Sciatic nerve (tissue), 2 donors: ENCODE results near the gene FBXL2. TPM values are rescaled to one million over a fixed set of nuclear protein-coding genes. Genes with fewer than 3 reads are reported as not detected.
A peak's percentile ranks its signal among the peaks of the same experiment; 100 is the strongest.

Source experiments
- ATAC-seq: fragments of 200-7000 bp; cut with Tn5 transposase; one replicate; pipeline ENCODE4 v1.9.1; 2020; ENCODE audit warnings: mild to moderate bottlenecking, moderate library complexity
- DNase-seq: peaks from one replicate; pipeline ENCODE4 v3.0.0-alpha.2; 2020; ENCODE audit warnings: low spot score
- intact Hi-C: fragments of 100-400 bp; cut with DNase I; formaldehyde crosslinking; loops from one replicate; pipeline ENCODE4 v1.14.2; 2022
- total RNA-seq: library from RNA; stranded (reverse); fragmentation: NEBNext Ultra II Directional; extraction: Animal tissue kit (Norgen Biotek cat#: 25700); gene quantifications from one replicate; pipeline ENCODE4 v1.2.1, GENCODE V29; 2021
- donor health status: DM: no; HTN: no; CAD: no.
- donor health status: DM: no; HTN: no; CAD: no.

The FBXL2 gene
- total RNA-seq, result 22.4 TPM

DNA sequence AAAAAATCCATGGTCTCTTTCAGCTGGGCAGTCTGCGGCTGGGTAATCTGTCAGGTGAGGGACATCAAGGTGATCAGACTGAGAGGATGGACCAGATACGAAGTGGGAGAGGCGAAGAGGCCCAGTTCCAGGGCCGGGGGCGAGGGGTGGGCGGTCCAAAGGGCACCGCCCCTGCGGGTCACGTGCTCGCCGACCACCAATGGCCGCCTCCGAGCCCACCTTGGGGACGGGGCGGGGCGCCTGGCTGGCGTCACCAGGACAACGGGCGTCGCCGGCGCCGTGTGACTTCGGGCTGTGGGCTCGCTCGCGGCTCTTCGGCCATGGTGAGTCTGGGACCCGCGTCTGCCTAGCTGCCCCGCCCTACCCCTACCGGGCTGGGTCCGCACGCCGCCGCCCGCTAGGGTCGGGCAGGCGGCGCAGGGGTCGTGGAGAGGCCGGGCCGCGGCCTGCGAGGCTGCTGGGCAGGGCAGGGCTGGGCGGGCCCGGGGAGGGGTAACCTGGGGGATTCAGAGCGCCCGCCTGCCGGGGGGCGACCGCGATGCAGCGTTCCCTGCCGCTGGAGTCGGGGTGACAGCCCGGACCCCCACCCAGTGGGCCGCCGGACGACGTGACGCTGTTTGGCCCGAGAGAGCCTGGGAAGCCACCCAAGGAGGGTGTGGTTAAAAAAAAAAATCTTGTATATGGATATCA, at the start of gene FBXL2:
Gene FBXL2, plus strand, starts transcription at position 250 of the 690 bp plus-strand sequence. Its CDS starts 71 bp downstream, at position 321.
- peak; percentile 96 for ATAC-seq

DNA sequence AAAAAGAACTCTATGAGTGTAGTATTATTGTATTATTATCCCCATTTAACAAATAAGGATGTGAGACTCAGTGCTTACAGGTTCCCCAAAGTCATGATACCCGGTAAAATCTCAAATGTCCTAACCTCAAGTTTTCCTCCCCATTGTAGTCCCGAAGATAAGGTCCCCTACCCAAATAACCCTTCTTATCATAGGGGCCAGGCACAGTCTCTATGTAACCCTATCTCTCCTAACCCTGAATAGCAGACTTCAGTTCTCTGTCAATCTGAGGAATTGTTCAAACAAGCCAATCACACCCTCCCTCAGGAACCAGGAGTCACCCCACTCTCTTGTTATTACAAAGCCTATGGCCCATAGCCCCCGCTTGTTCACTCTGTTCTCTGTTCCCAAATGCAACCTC, 48.2 kb upstream of the FBXL2 start:
- no peak for ATAC-seq
- no peak for DNase-seq
- intact Hi-C loops, result no loop called here

More for the DNA sequence above, at the start of gene FBXL2:
- peak; percentile 77 for DNase-seq
- intact Hi-C loops, result no loop called here

- DNase-seq (no peak), ATAC-seq (no peak)
- intact Hi-C loops, result no loop called here
Observed at GRCh38 chr3:33229947-33230346, 47.3 kb upstream of the FBXL2 start.

GRCh38 chr3:33231756-33232465, 45.3 kb upstream of the FBXL2 start:
- ATAC-seq (no peak), DNase-seq (no peak)
- intact Hi-C loops, result no loop called here

- intact Hi-C loops, result no loop called here
- ATAC-seq (no peak), DNase-seq (no peak)
Observed at GRCh38 chr3:33233884-33234283, 43.4 kb upstream of the FBXL2 start.

- intact Hi-C loops, result no loop called here
- DNase-seq (no peak), ATAC-seq (no peak)
Observed at GRCh38 chr3:33236005-33236404, 41.2 kb upstream of the FBXL2 start.

GRCh38 chr3:33237439-33237838, 39.8 kb upstream of the FBXL2 start:
- no peak for DNase-seq
- ATAC-seq, result no peak
- intact Hi-C loops, result no loop called here

GRCh38 chr3:33238923-33239322, 38.3 kb upstream of the FBXL2 start:
- ATAC-seq (no peak), DNase-seq (no peak)
- intact Hi-C loops, result no loop called here

DNA sequence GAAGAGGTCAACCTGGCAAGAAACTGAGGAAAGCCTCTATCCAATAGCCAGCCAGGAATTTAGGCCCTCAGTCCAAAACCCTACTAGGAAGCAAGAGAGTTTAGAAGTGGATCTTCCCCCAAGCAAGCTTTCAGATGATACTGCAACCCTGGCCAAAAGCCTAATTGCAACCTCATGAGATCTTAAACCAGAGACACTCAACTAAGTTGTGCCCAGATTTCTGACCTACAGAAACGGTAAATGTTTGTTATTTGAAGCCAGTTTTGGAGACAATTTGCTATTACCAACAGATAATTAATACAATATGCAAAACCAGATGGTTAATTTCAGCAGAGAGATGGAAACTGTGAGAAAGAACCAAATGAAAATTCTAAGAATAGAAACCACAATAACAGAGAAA, 37.0 kb upstream of the FBXL2 start:
- intact Hi-C loops, result no loop called here
- ATAC-seq (no peak), DNase-seq (no peak)

- DNase-seq (no peak), ATAC-seq (no peak)
- intact Hi-C loops, result no loop called here
Observed at GRCh38 chr3:33246786-33247185, 30.5 kb upstream of the FBXL2 start.

DNA sequence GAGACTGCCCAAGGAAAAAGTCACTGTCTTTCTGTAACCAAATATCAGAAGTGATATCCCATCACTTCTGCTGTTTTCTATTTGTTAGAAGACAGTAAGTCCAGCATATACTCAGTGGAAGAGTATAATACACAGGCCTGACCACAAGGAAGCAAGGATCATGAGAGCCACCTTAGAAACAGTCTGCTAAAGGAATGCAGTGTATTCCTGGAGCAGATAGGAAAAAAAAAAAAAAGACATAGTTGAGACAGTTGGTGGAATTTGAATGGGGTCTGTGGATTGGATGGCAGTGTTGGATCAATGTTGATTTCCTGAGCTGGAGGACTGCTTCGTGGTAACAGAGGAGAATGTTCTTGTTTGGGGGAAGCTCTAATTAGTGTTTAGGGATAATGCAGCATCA, 26.5 kb upstream of the FBXL2 start:
- no peak for DNase-seq
- ATAC-seq, result no peak
- intact Hi-C loops, result no loop called here

- DNase-seq (no peak), ATAC-seq (no peak)
- intact Hi-C loops, result no loop called here
Observed at GRCh38 chr3:33256249-33256648, 21.0 kb upstream of the FBXL2 start.

GRCh38 chr3:33260104-33260503, 17.1 kb upstream of the FBXL2 start:
- intact Hi-C loops, result no loop called here
- DNase-seq (no peak), ATAC-seq (no peak)

DNA sequence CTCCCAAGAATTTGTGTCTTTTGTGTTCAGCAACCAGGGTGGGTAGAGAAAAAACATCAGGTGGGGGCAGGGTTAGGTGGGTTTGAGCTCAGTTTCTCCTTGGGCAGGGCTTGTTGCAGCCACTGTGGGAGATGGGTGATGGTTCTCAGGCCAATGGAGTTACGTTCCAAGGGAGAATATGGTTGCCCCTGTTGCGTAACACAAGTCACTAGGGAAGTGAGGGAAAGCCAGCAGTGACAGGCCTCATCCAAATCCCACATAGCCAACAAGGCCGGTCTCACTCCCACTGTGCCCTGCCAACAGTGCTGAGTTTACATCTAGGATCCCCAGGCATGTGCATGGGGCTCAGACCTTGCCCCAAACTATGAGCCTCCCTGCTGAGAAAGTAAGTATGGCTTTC, 7.9 kb upstream of the FBXL2 start:
- ATAC-seq (no peak), DNase-seq (no peak)
- intact Hi-C loops, result no loop called here

DNA sequence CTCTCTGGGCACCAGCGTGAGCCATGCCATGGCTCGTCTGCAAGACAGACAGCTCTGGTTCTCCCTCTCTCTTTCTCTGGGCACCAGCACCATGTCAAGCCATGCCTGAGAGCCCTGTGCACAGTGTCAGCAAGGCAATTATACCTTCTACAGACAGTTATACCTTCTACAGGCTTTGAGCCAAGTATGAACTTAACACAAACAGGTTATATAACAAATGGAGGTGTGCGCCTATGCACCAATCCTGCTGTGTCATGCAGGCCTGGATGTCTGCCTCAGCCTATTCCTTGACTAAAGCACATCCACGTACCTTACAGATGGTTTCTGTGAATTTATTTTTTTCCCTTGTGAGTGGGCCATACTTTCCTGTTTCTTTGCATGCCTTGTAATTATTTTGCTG, 5.9 kb upstream of the FBXL2 start:
- intact Hi-C loops, result no loop called here
- DNase-seq (no peak), ATAC-seq (no peak)

- DNase-seq (no peak), ATAC-seq (no peak)
- intact Hi-C loops, result no loop called here
Observed at GRCh38 chr3:33273628-33274027, 3.6 kb upstream of the FBXL2 start.

DNA sequence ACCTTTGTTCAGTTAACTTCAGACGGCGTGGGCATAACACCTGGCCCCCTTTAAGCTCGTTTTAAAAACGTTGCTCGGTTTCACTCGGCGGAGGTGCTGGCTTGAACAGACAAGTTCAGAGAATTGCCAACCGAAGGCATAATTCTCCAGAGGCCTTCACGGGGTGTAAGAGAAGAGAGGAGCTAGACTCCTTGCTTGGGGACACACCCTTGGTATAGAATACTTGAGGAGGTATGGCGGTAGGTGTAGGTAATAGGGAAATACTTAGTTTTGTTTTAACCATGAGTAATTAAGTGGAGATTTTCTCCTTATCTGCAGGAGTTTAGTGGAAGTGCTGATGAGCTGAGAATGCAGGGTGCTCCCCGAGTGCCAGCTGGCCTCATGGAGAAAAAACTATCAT, 921 bp downstream of the FBXL2 start:
- intact Hi-C loops, result no loop called here
- DNase-seq (no peak), ATAC-seq (no peak)

DNA sequence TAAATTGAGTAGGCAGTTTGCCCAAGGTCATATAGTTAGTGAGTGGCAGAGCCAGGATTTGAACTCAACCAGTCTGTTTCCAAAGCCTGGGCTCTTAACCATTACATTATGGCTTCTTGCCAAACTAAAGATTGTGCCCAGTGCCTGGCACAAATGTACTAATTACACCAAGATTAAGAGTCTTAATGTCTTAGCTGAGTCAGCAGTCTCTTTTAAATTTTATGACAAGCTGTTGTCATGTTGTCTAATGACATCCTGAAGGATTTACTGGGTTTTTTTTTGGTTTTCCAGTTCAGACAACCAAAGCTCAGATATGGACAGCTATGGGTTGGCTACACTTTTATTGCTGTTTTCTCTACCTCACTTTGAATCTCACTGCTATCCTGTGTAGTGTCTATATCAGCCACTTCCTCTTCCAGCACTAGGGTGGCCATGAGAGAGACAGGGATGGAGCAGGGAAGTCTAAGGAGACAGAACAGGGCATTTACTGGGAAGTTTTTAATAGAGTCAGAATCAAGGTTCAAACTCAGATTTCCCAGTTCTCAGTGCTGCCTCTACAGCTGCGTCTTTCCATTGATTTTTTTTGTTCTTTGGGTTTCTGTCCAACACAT, 10.5 kb downstream of the FBXL2 start:
- intact Hi-C loops, result no loop called here
- no peak for DNase-seq
- no peak for ATAC-seq

GRCh38 chr3:33299395-33300081, 22.3 kb downstream of the FBXL2 start:
- DNase-seq, result no peak
- intact Hi-C loops, result no loop called here
- ATAC-seq, result no peak

DNA sequence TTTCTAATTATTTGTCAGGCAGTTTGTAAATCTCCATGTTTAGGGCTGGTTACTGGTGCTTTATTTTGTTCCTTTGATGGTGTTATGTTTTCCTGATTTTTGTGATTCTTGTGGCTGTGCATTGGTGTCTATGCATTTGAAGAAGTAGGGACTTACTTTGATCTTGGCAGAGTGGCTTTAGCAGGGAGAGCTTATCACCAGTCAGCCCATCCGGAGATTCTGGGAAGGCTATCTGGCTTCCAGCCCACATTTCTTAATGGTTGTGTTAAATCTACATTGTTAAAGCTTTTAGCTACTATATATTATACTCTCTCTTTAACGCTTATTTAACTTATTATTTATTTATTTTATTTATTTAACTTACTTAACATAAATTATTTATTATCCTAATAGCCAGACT, 35.1 kb downstream of the FBXL2 start:
- no peak for ATAC-seq
- DNase-seq, result no peak
- intact Hi-C loops, result no loop called here
